Measurements from ENCODE around the gene SNAI1. TPM values are rescaled to one million over a fixed set of nuclear protein-coding genes. Genes with fewer than 3 reads are reported as not detected.
A peak's percentile ranks its signal among the peaks of the same experiment; 100 is the strongest.

The SNAI1 gene
- total RNA-seq, 3 donors from 2014 or later, result 0.80 to 5.0 (median 4.3) TPM

DNA sequence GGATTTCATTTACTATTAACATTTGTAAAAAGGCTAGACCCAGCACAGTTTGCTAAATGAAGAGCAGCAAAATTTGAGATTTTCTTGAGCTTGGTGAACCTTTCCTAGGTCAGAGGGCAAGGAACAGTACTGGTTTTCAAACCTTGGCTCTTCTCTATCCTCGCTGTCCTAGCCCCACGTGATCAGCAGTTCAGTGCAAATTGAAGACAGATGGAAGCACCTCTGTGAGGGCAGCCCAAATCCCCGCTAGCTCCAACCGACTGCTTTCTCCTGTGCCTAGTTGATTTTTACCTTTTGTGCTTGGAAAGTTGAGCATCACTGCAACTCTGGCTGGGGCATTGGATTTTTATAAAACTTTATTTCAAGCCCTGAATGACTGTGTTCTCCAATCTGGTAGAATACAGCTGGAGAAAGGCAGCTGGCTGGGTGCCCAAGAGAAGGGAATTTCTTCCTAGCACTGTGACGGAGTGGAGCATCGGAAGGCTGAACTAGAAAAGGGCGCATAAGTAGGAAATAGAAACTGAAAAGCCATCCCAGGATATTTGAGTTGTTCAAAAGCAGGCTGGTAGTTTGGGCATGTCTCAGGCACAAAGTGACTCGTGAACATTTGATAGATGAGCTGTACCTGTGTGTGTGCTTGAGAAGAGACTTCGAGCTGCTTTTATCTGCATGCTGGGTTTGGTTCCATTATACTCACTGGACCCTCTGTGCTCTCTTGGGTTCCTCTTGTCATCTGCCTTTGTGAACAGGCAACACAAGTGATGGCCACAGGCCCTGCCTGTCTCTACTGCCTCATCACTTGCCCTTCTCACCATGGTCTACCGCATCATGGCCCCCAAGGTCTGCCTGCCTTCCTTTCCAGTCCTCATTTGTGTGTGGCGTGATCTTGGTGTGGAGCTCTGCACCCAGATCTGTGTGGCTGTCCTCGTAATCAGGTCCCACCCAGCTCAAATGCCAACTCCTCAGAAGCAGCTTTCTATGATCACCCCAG, 44.3 kb upstream of the SNAI1 start:
- H3K4me3 ChIP-seq, result peak overlapping the region in 2 of 3 donors; percentile 98 to 100
- H3K36me3 ChIP-seq, result no peaks in the 10 kb centered on the region
- H3K4me1 ChIP-seq, result peaks cover 0 to 20% of the 10 kb centered on the region in 2 donors
- no peak for DNase-seq (ENCODE audit: low spot score in 2 of 2)
- H3K27me3 ChIP-seq, result no peaks in the 10 kb centered on the region
- no peaks in the 10 kb centered on the region for H3K9me3 ChIP-seq
- intact Hi-C loops (cut with DNase I; ENCODE audit: low total_unique reads), result no loop called here
- TF ChIP-seq POLR2A (IDR thresholded peaks at IDR 0.05), result no peak
- TF ChIP-seq POLR2AphosphoS5 (IDR thresholded peaks at IDR 0.05), result no peak
- TF ChIP-seq, protein P1, sequence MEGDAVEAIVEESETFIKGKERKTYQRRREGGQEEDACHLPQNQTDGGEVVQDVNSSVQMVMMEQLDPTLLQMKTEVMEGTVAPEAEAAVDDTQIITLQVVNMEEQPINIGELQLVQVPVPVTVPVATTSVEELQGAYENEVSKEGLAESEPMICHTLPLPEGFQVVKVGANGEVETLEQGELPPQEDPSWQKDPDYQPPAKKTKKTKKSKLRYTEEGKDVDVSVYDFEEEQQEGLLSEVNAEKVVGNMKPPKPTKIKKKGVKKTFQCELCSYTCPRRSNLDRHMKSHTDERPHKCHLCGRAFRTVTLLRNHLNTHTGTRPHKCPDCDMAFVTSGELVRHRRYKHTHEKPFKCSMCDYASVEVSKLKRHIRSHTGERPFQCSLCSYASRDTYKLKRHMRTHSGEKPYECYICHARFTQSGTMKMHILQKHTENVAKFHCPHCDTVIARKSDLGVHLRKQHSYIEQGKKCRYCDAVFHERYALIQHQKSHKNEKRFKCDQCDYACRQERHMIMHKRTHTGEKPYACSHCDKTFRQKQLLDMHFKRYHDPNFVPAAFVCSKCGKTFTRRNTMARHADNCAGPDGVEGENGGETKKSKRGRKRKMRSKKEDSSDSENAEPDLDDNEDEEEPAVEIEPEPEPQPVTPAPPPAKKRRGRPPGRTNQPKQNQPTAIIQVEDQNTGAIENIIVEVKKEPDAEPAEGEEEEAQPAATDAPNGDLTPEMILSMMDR (IDR thresholded peaks at IDR 0.05), result no peak
- H3K27ac ChIP-seq, result peak overlapping the region; percentile 2 to 69

DNA sequence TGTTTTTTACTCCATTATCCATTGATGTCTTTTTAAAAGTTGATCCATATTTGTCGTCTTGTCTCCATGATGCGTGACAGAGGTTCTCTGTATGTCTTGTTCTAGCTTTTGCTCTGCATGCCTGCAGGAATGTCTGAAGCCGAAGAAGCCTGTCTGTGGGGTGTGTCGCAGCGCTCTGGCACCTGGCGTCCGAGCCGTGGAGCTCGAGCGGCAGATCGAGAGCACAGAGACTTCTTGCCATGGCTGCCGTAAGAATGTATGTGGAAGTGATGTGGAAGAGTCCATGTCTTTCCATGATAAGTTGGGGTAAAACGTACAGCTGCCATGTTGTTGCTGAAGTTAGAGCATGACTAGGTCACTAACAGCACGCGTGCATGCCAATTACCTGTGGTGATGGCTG, 41.3 kb upstream of the SNAI1 start:
- Histone ChIP-seq H3K27me3 (no peaks in the 10 kb centered on the region), H3K9me3 (no peaks in the 10 kb centered on the region), H3K27ac (no peak overlapping the region), H3K4me3 (no peak overlapping the region), H3K4me1 (peaks cover 0 to 20% of the 10 kb centered on the region in 2 donors), H3K36me3 (no peaks in the 10 kb centered on the region)
- DNase-seq (ENCODE audit: low spot score in 2 of 2), result no peak
- intact Hi-C loops (cut with DNase I; ENCODE audit: low total_unique reads), result no loop called here
- TF ChIP-seq, protein P1 (IDR thresholded peaks at IDR 0.05), result no peak
- no peak for TF ChIP-seq POLR2AphosphoS5 (IDR thresholded peaks at IDR 0.05)
- no peak for TF ChIP-seq POLR2A (IDR thresholded peaks at IDR 0.05)

DNA sequence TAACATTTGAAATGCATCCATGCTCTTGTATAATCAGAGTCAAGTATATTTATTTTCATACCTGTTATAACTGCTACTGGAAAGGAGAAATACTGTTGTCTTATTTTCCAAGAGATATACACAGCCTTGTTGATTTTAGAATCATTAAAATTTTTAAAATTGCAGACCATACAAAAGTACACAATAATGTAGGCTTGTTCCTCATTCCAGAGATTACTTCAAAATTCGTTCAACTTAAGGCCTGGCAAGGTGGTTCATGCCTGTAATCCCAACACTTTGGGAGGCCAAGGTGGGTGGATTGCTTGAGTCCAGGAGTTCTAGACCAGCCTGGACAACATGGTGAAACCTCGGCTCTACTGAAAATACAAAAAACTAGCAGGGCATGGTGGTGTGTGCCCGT, 40.5 kb upstream of the SNAI1 start:
- Histone ChIP-seq H3K9me3 (no peaks in the 10 kb centered on the region), H3K27me3 (no peaks in the 10 kb centered on the region), H3K36me3 (no peaks in the 10 kb centered on the region), H3K4me1 (peaks cover 0 to 16% of the 10 kb centered on the region in 2 donors), H3K27ac (no peak overlapping the region), H3K4me3 (no peak overlapping the region)
- TF ChIP-seq POLR2A (IDR thresholded peaks at IDR 0.05) (no peak), POLR2AphosphoS5 (IDR thresholded peaks at IDR 0.05) (no peak)
- TF ChIP-seq, protein P1 (IDR thresholded peaks at IDR 0.05), result no peak
- intact Hi-C loops (cut with DNase I; ENCODE audit: low total_unique reads), result no loop called here
- no peak for DNase-seq (ENCODE audit: low spot score in 2 of 2)

DNA sequence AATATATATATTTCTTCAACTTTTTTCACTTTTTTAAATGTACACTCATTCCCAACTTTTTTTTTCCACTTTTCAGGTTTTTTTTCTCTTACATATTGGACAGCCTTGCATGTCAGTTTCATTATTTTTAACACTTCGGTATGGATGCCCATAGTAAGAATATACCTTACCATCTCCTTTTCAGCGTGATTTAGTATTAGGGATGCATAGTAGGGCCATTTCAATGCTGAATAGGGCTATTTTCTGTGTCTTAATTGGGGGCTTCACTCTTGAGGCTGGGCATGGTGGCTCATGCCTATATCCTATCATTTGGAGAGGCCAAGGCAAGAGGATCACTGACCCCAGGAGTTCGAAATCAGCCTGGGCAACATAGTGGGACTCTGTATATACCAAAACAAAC, 39.8 kb upstream of the SNAI1 start:
- Histone ChIP-seq H3K4me3 (no peak overlapping the region), H3K9me3 (no peaks in the 10 kb centered on the region), H3K27me3 (no peaks in the 10 kb centered on the region), H3K4me1 (peaks cover 0 to 10% of the 10 kb centered on the region in 2 donors), H3K36me3 (no peaks in the 10 kb centered on the region), H3K27ac (no peak overlapping the region)
- TF ChIP-seq POLR2A (IDR thresholded peaks at IDR 0.05), result no peak
- TF ChIP-seq, protein P1 (IDR thresholded peaks at IDR 0.05), result no peak
- no peak for TF ChIP-seq POLR2AphosphoS5 (IDR thresholded peaks at IDR 0.05)
- no peak for DNase-seq (ENCODE audit: low spot score in 2 of 2)
- intact Hi-C loops (cut with DNase I; ENCODE audit: low total_unique reads), result no loop called here

DNA sequence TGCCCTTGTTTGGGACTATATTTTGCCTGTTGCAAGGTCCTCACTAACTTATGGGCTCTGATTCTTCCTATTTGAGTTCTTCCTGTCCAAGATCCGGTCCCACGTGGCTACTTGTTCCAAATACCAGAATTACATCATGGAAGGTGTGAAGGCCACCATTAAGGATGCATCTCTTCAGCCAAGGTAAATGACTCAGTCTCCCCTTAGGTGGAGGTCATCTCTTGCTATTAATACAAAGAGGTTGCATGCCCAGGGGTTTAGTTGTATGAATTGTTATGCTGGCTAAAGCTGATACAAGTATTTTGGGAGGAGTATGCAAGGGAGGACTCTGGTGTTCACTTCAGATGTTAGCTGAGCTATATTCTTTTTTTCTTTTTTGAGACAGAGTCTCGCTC, 37.5 kb upstream of the SNAI1 start:
- Histone ChIP-seq H3K36me3 (no peaks in the 10 kb centered on the region), H3K4me3 (no peak overlapping the region), H3K27me3 (no peaks in the 10 kb centered on the region), H3K9me3 (no peaks in the 10 kb centered on the region), H3K27ac (no peak overlapping the region), H3K4me1 (no peaks in the 10 kb centered on the region)
- intact Hi-C loops (cut with DNase I; ENCODE audit: low total_unique reads), result loop anchor here (2.0 kb wide), 1 partner anchor 35 kb away; no protein-coding TSS in a partner anchor
- no peak for DNase-seq (ENCODE audit: low spot score in 2 of 2)
- TF ChIP-seq POLR2AphosphoS5 (IDR thresholded peaks at IDR 0.05) (no peak), POLR2A (IDR thresholded peaks at IDR 0.05) (no peak)
- TF ChIP-seq, protein P1 (IDR thresholded peaks at IDR 0.05), result no peak

Data from breast epithelium (tissue), 4 donors.